ENCODE results near the gene TTYH2.

TTYH2 gene

DNA sequence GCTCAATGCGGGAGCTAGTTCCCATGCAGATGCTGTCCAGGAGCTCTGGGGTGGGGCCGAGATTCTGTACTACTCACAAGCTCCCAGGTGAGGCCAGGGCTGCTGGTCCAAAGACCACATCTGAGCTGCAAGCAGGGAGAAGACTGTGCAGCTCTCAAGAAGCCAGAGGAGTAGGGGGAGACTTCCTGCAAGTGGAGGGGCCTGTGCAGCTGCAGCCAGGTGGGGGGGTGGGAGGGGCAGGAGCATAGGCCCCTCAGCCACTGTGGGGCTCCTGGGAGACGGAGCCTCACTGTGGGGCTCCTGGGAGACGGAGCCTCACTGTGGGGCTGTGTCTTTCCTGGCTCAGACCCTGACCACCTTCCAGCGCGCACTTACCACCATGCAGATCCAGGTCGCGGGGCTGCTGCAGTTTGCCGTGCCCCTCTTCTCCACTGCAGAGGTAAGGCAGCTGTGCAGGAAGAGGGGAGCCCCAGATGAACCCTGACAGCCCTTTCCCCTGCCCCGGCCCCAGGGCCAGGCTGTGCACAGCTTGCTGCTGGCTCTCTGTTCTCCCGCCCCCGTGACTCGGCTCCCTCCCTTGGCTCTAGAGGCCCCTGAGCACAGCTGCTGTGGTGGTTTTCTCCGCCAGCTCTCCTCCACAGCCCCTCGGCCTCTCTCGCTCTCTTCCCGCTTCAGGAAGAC is 36.4 kb downstream of the TTYH2 start:
- DNase-seq (ENCODE audit: low read depth), result no peak
- TF ChIP-seq CTCF (IDR thresholded peaks at IDR 0.05; ENCODE audit: low read length, missing control alignments), result no peak
- no peak overlapping the region for H3K4me3 ChIP-seq (replicated peaks; ENCODE audit: low read depth, low read length)

- no peak overlapping the region for H3K4me3 ChIP-seq (replicated peaks; ENCODE audit: low read depth, low read length)
- TF ChIP-seq CTCF (IDR thresholded peaks at IDR 0.05; ENCODE audit: low read length, missing control alignments), result no peak
- no peak for DNase-seq (ENCODE audit: low read depth)
These were observed 37.1 kb downstream of the TTYH2 start for GRCh38 chr17:74250324-74250995.

DNA sequence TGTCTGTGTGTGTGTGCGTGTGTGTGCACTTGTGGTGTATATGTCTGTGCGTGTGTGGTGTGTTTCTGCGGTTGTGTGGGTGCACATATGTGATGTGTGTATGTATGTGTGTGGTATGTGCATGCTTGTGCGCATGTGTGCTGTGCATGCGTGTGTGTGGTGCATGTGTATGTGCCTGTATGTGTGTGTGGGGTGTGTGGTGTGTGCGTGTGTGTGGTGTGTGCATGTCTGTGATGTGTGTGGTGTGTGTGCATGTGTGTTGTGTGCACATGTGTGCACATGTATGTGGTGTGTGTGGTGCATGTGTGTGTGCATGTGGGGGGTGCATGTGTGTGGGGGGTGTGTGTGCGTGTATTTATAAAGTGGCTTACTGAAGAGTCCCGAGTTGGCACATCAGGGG is 37.7 kb downstream of the TTYH2 start:
- no peak overlapping the region for H3K4me3 ChIP-seq (replicated peaks; ENCODE audit: low read depth, low read length)
- TF ChIP-seq CTCF (IDR thresholded peaks at IDR 0.05; ENCODE audit: low read length, missing control alignments), result no peak
- DNase-seq (ENCODE audit: low read depth), result no peak

- no peak overlapping the region for H3K4me3 ChIP-seq (replicated peaks; ENCODE audit: low read depth, low read length)
- DNase-seq (ENCODE audit: low read depth), result no peak
- TF ChIP-seq CTCF (IDR thresholded peaks at IDR 0.05; ENCODE audit: low read length, missing control alignments), result no peak
These were observed 38.2 kb downstream of the TTYH2 start for GRCh38 chr17:74251569-74251968.

- DNase-seq (ENCODE audit: low read depth), result no peak
- no peak for TF ChIP-seq CTCF (IDR thresholded peaks at IDR 0.05; ENCODE audit: low read length, missing control alignments)
- no peak overlapping the region for H3K4me3 ChIP-seq (replicated peaks; ENCODE audit: low read depth, low read length)
These were observed 38.8 kb downstream of the TTYH2 start for GRCh38 chr17:74252211-74252610.

DNA sequence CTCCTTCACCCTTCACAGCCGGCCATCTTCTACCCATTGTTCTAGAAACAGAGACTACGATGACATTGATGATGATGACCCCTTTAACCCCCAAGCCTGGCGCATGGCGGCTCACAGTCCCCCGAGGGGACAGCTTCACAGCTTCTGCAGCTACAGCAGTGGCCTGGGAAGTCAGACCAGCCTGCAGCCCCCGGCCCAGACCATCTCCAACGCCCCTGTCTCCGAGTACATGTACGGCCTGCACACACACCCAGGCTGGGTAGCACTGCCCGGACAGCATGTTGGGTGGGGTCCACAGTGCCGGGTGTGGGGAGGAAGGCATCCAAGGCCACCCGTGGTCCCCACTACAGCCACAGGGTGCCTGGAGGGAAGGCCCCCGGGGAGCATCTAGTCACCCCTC is 39.7 kb downstream of the TTYH2 start:
- DNase-seq (ENCODE audit: low read depth), result no peak
- TF ChIP-seq CTCF (IDR thresholded peaks at IDR 0.05; ENCODE audit: low read length, missing control alignments), result no peak
- H3K4me3 ChIP-seq (replicated peaks; ENCODE audit: low read depth, low read length), result no peak overlapping the region

DNA sequence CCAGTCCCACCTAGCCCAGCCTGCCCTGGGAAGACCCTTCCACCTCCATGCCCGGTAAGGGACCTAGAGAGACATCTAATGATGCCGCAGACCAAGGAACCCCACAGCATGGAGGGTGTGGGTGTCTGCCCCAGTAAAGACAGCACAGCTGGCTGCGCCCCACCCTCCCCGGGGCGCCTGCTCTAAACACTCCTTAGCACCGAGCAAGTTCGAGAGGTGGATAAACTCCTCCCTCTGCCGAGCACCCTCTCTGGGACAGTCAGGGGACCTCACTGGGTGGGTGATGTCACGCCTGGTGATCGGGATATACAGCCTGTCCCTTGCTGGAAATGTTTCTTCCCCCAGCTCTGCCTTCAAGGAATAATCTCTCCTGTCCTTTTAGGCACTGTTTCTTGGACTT is 43.9 kb downstream of the TTYH2 start:
- H3K4me3 ChIP-seq (replicated peaks; ENCODE audit: low read depth, low read length), result no peak overlapping the region
- no peak for DNase-seq (ENCODE audit: low read depth)
- TF ChIP-seq CTCF (IDR thresholded peaks at IDR 0.05; ENCODE audit: low read length, missing control alignments), result no peak

All from fibroblast of pulmonary artery (primary cell).